Muscle layer of duodenum (tissue), 2 donors: Measurements from ENCODE around the gene PKNOX2.

Experiments used
- H3K27ac ChIP-seq: one replicate; pipeline ENCODE4 v1.7.0; 2013; ENCODE audit warnings: mild to moderate bottlenecking, low read length
- H3K27me3 ChIP-seq: one replicate; pipeline ENCODE4 v1.7.0; 2013; ENCODE audit warnings: low read depth, mild to moderate bottlenecking, control low read depth, low read length
- H3K36me3 ChIP-seq, 2 donors: one replicate each; pipeline ENCODE4 v1.7.0; 2013; ENCODE audit warnings: low read length in 2 of 2, control low read depth in 1 of 2, mild to moderate bottlenecking in 1 of 2; ENCODE audit not compliant: insufficient read depth in 2 of 2, control insufficient read depth in 1 of 2
- H3K4me1 ChIP-seq, 2 donors: one replicate each; pipeline ENCODE4 v1.7.0; 2013; ENCODE audit warnings: low read length in 2 of 2, mild to moderate bottlenecking in 2 of 2, control low read depth in 1 of 2, moderate library complexity in 1 of 2; ENCODE audit not compliant: insufficient read depth in 2 of 2, control insufficient read depth in 1 of 2
- H3K4me3 ChIP-seq, 2 donors: one replicate each; pipeline ENCODE4 v1.7.0; 2013; ENCODE audit warnings: low read length in 2 of 2, low read depth in 1 of 2, mild to moderate bottlenecking in 1 of 2
- H3K9me3 ChIP-seq, 2 donors: one replicate each; pipeline ENCODE4 v1.7.0; 2013; ENCODE audit warnings: low read length in 2 of 2, control low read depth in 1 of 2, mild to moderate bottlenecking in 1 of 2; ENCODE audit not compliant: control insufficient read depth in 1 of 2
- donor health status: healthy.

PKNOX2 gene

GRCh38 chr11:125271483-125272091, 107.0 kb downstream of the PKNOX2 start:
- H3K27me3 ChIP-seq: no peaks in the 10 kb centered on the region
- no peaks in the 10 kb centered on the region for H3K4me1 ChIP-seq
- no peak overlapping the region for H3K4me3 ChIP-seq
- no peak overlapping the region for H3K27ac ChIP-seq
- no peaks in the 10 kb centered on the region for H3K9me3 ChIP-seq
- H3K36me3 ChIP-seq: no peaks in the 10 kb centered on the region

- H3K4me3 ChIP-seq: no peak overlapping the region
- no peaks in the 10 kb centered on the region for H3K9me3 ChIP-seq
- no peaks in the 10 kb centered on the region for H3K4me1 ChIP-seq
These were observed 107.5 kb downstream of the PKNOX2 start for GRCh38 chr11:125272092-125272491.

GRCh38 chr11:125272821-125273220, 108.3 kb downstream of the PKNOX2 start:
- Histone ChIP-seq H3K4me3 (no peak overlapping the region), H3K4me1 (no peaks in the 10 kb centered on the region), H3K27ac (no peak overlapping the region), H3K36me3 (no peaks in the 10 kb centered on the region), H3K9me3 (no peaks in the 10 kb centered on the region), H3K27me3 (no peaks in the 10 kb centered on the region)

More at GRCh38 chr11:125272092-125272491, 107.5 kb downstream of the PKNOX2 start:
- Histone ChIP-seq H3K27ac (no peak overlapping the region), H3K27me3 (no peaks in the 10 kb centered on the region), H3K36me3 (no peaks in the 10 kb centered on the region)

- no peaks in the 10 kb centered on the region for H3K4me1 ChIP-seq
- no peaks in the 10 kb centered on the region for H3K36me3 ChIP-seq
- no peaks in the 10 kb centered on the region for H3K9me3 ChIP-seq
- no peak overlapping the region for H3K4me3 ChIP-seq
- no peak overlapping the region for H3K27ac ChIP-seq
- H3K27me3 ChIP-seq: no peaks in the 10 kb centered on the region
These were observed 109.0 kb downstream of the PKNOX2 start for GRCh38 chr11:125273519-125274000.

- no peaks in the 10 kb centered on the region for H3K4me1 ChIP-seq
- H3K27me3 ChIP-seq: no peaks in the 10 kb centered on the region
- H3K4me3 ChIP-seq: no peak overlapping the region
- no peaks in the 10 kb centered on the region for H3K9me3 ChIP-seq
- no peaks in the 10 kb centered on the region for H3K36me3 ChIP-seq
- no peak overlapping the region for H3K27ac ChIP-seq
These were observed 109.8 kb downstream of the PKNOX2 start for GRCh38 chr11:125274309-125274708.

- H3K4me1 ChIP-seq: no peaks in the 10 kb centered on the region
- no peak overlapping the region for H3K4me3 ChIP-seq
- no peaks in the 10 kb centered on the region for H3K9me3 ChIP-seq
- H3K27me3 ChIP-seq: no peaks in the 10 kb centered on the region
- no peaks in the 10 kb centered on the region for H3K36me3 ChIP-seq
- no peak overlapping the region for H3K27ac ChIP-seq
These were observed 110.2 kb downstream of the PKNOX2 start for GRCh38 chr11:125274774-125275173.

GRCh38 chr11:125275905-125276618, 111.5 kb downstream of the PKNOX2 start:
- Histone ChIP-seq H3K27ac (no peak overlapping the region), H3K9me3 (no peaks in the 10 kb centered on the region), H3K27me3 (no peaks in the 10 kb centered on the region), H3K4me1 (no peaks in the 10 kb centered on the region), H3K4me3 (no peak overlapping the region), H3K36me3 (no peaks in the 10 kb centered on the region)

- Histone ChIP-seq H3K27me3 (no peaks in the 10 kb centered on the region), H3K36me3 (no peaks in the 10 kb centered on the region), H3K9me3 (no peaks in the 10 kb centered on the region), H3K27ac (no peak overlapping the region), H3K4me1 (no peaks in the 10 kb centered on the region), H3K4me3 (no peak overlapping the region)
These were observed 112.0 kb downstream of the PKNOX2 start for GRCh38 chr11:125276619-125276976.

- Histone ChIP-seq H3K4me1 (no peaks in the 10 kb centered on the region), H3K27me3 (no peaks in the 10 kb centered on the region), H3K9me3 (no peaks in the 10 kb centered on the region), H3K4me3 (no peak overlapping the region), H3K27ac (no peak overlapping the region), H3K36me3 (no peaks in the 10 kb centered on the region)
These were observed 115.3 kb downstream of the PKNOX2 start for GRCh38 chr11:125279676-125280418.

- no peaks in the 10 kb centered on the region for H3K9me3 ChIP-seq
- no peaks in the 10 kb centered on the region for H3K27me3 ChIP-seq
- no peaks in the 10 kb centered on the region for H3K36me3 ChIP-seq
- no peak overlapping the region for H3K27ac ChIP-seq
- H3K4me3 ChIP-seq: no peak overlapping the region
- H3K4me1 ChIP-seq: no peaks in the 10 kb centered on the region
These were observed 116.1 kb downstream of the PKNOX2 start for GRCh38 chr11:125280646-125281045.

- Histone ChIP-seq H3K9me3 (no peaks in the 10 kb centered on the region), H3K27me3 (no peaks in the 10 kb centered on the region), H3K36me3 (no peaks in the 10 kb centered on the region), H3K4me3 (no peak overlapping the region), H3K4me1 (peaks cover 0 to 5% of the 10 kb centered on the region in 2 donors), H3K27ac (no peak overlapping the region)
These were observed 117.5 kb downstream of the PKNOX2 start for GRCh38 chr11:125281831-125282595.
